Stimulated activated CD4-positive, alpha-beta T cell treated with anti-CD3 and anti-CD28 coated beads, Interleukin-12 subunit alpha, Interleukin-12 subunit beta, amount 100 ng/mL, for 48 hours (primary cell): ENCODE data around the gene GALNTL6.

Experiments
- DNase-seq, 3 donors: peaks; one replicate each; pipeline ENCODE4 v3.0.0-alpha.2; 2020; ENCODE audit warnings: low read depth in 2 of 3, low spot score in 1 of 3

GALNTL6 gene

GRCh38 chr4:171985129-171985528 is 171.9 kb downstream of the GALNTL6 start:
- DNase-seq, result no peak

- DNase-seq, result no peak
Observed at GRCh38 chr4:171993247-171993646, 180.0 kb downstream of the GALNTL6 start.

GRCh38 chr4:172007889-172008288 is 194.7 kb downstream of the GALNTL6 start:
- DNase-seq, result no peak

- DNase-seq, result no peak
Observed at GRCh38 chr4:172009446-172010230, 196.4 kb downstream of the GALNTL6 start.

- DNase-seq, result no peak
Observed at GRCh38 chr4:172011196-172011595, 198.0 kb downstream of the GALNTL6 start.

- DNase-seq, result no peak
Observed at GRCh38 chr4:172018358-172018757, 205.2 kb downstream of the GALNTL6 start.

GRCh38 chr4:172035562-172035961 is 222.4 kb downstream of the GALNTL6 start:
- no peak for DNase-seq

GRCh38 chr4:172040766-172041165 is 227.6 kb downstream of the GALNTL6 start:
- DNase-seq, result no peak

- no peak for DNase-seq
Observed at GRCh38 chr4:172042714-172043114, 229.5 kb downstream of the GALNTL6 start.

- DNase-seq, result no peak
Observed at GRCh38 chr4:172045981-172046380, 232.8 kb downstream of the GALNTL6 start.

GRCh38 chr4:172048666-172049065 is 235.5 kb downstream of the GALNTL6 start:
- no peak for DNase-seq

GRCh38 chr4:172050911-172051310 is 237.7 kb downstream of the GALNTL6 start:
- no peak for DNase-seq

GRCh38 chr4:172055046-172055445 is 241.8 kb downstream of the GALNTL6 start:
- no peak for DNase-seq

GRCh38 chr4:172055498-172055897 is 242.3 kb downstream of the GALNTL6 start:
- DNase-seq, result no peak

- no peak for DNase-seq
Observed at GRCh38 chr4:172061204-172061603, 248.0 kb downstream of the GALNTL6 start.

- no peak for DNase-seq
Observed at GRCh38 chr4:172068506-172068905, 255.3 kb downstream of the GALNTL6 start.

- DNase-seq, result no peak
Observed at GRCh38 chr4:172073590-172073989, 260.4 kb downstream of the GALNTL6 start.

- DNase-seq, result no peak
Observed at GRCh38 chr4:172083272-172083671, 270.1 kb downstream of the GALNTL6 start.

- DNase-seq, result no peak
Observed at GRCh38 chr4:172088556-172088955, 275.4 kb downstream of the GALNTL6 start.

- no peak for DNase-seq
Observed at GRCh38 chr4:172095161-172095560, 282.0 kb downstream of the GALNTL6 start.

GRCh38 chr4:172096786-172097185 is 283.6 kb downstream of the GALNTL6 start:
- no peak for DNase-seq

GRCh38 chr4:172099376-172099775 is 286.2 kb downstream of the GALNTL6 start:
- DNase-seq, result no peak

- DNase-seq, result no peak
Observed at GRCh38 chr4:172103456-172103855, 290.3 kb downstream of the GALNTL6 start.
